ENCODE results near the gene LHFPL3.

The LHFPL3 gene

DNA sequence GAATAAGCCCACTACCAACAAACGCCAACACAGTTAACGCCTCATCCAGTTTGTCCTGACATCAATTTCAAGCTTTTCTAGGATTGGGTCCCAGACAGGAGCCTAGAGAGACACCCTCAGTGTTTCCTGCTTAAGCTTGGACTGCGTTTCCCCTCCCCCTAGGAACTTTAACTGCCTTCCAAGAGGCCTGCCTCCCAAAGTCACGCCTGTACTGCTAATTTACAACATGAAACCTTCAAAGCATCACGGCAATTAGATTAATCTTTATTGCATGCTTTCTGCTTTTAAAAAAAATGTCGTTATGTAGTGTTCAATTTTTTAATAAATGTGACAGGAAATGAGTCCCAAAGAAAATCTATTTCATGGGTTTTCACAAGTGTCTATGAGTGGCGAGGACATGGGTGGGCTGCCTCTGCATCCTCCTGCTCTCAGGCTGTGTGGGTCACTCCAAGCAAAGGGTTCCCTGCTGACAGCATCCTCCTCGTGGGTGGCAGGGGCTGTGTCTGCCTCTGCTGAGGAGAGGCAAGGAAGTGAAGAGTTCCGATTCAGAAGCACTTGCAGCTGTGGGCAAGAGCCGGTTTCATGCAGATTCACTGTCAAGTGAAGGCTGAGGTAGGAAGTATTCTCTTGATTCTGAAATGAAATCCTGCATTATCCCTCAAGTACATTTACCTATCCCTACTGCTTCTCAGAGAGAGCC is 492.6 kb downstream of the LHFPL3 start:
- TF ChIP-seq, protein P1, sequence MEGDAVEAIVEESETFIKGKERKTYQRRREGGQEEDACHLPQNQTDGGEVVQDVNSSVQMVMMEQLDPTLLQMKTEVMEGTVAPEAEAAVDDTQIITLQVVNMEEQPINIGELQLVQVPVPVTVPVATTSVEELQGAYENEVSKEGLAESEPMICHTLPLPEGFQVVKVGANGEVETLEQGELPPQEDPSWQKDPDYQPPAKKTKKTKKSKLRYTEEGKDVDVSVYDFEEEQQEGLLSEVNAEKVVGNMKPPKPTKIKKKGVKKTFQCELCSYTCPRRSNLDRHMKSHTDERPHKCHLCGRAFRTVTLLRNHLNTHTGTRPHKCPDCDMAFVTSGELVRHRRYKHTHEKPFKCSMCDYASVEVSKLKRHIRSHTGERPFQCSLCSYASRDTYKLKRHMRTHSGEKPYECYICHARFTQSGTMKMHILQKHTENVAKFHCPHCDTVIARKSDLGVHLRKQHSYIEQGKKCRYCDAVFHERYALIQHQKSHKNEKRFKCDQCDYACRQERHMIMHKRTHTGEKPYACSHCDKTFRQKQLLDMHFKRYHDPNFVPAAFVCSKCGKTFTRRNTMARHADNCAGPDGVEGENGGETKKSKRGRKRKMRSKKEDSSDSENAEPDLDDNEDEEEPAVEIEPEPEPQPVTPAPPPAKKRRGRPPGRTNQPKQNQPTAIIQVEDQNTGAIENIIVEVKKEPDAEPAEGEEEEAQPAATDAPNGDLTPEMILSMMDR (IDR thresholded peaks at IDR 0.05; ENCODE audit: control insufficient read depth, extremely low read depth, insufficient read depth), result no peak
- no peak overlapping the region for H3K4me3 ChIP-seq (ENCODE audit: low read depth, low read length)
- DNase-seq (ENCODE audit: low read depth), result no peak

DNA sequence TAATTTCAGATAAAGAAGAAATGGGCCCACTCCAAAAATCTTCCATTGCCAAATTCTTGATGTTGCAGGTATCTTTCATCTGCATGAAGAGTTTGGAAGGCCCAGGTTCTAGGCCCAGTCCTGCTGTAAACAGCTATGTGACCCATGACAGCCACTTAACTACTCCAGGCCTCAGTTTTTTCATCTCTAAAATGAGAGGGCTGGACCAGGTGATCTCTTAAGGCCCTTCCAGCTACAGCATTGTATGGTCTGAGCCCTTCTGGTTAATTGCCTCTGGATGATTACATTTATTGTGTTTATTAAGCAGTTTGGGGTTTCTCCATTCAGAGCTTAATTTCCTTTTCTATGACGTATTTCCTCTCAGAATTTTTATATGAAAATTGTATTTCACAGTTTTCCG is 494.8 kb downstream of the LHFPL3 start:
- H3K4me3 ChIP-seq (ENCODE audit: low read depth, low read length), result no peak overlapping the region
- DNase-seq (ENCODE audit: low read depth), result no peak
- TF ChIP-seq, protein P1 (IDR thresholded peaks at IDR 0.05; ENCODE audit: control insufficient read depth, extremely low read depth, insufficient read depth), result no peak

DNA sequence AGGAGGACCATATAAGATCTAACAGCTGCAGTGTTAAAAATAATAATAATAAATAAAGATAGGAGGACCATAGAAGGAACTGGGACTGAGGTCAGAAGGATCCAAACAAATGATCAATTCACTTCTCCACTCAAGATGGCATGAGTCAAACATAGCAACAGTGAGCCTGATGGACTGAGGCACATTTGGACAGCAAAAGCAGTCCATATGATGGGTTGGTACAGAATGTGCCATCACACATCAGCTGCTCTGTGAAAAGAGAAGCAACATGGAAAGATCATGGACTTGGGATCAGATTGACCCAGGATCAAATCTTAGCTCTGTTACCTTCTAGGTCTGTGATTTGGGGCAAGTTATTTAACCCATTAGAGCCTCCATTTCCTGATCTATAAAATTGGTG is 496.7 kb downstream of the LHFPL3 start:
- no peak for DNase-seq (ENCODE audit: low read depth)
- H3K4me3 ChIP-seq (ENCODE audit: low read depth, low read length), result no peak overlapping the region
- TF ChIP-seq, protein P1 (IDR thresholded peaks at IDR 0.05; ENCODE audit: control insufficient read depth, extremely low read depth, insufficient read depth), result no peak

DNA sequence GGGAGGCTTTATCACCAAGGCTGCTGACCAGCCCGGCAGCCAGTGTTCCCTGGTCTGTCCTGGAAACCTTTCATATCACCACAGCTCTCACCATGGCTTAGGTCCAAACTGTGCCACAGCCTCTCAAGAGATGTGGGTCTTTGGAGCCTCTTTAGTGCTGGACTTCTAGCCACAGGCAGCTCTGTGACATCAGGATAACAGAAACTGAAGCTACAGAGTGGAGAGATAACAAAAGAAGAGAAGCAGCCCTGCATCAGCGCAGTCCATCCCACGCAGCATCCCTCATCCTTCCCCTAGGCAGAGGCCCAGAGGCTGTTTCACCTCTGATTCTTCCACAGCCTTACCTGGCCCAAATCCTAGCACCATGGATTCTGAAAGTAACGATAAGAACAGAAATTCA is 497.7 kb downstream of the LHFPL3 start:
- no peak overlapping the region for H3K4me3 ChIP-seq (ENCODE audit: low read depth, low read length)
- TF ChIP-seq, protein P1 (IDR thresholded peaks at IDR 0.05; ENCODE audit: control insufficient read depth, extremely low read depth, insufficient read depth), result no peak
- DNase-seq (ENCODE audit: low read depth), result no peak

DNA sequence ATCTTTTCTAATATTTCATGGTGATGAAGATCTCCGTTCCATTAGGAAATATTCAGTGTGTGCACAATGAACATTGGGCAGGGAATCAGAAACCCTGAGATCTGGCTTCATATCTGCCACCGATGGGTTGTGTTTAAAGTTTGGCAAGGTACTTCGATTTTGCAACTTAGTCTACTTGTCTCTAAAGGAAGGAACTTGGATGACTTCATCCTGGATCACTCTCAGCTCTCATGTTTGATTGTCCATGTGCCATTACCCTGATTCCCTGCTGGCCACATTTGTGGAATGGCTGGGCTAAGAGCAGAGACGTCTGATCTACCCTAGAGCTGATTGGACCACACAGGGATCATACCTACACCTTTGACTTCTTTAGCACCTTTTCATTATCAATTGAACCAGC is 508.6 kb downstream of the LHFPL3 start:
- DNase-seq (ENCODE audit: low read depth), result no peak
- H3K4me3 ChIP-seq (ENCODE audit: low read depth, low read length), result no peak overlapping the region
- TF ChIP-seq, protein P1 (IDR thresholded peaks at IDR 0.05; ENCODE audit: control insufficient read depth, extremely low read depth, insufficient read depth), result no peak

DNA sequence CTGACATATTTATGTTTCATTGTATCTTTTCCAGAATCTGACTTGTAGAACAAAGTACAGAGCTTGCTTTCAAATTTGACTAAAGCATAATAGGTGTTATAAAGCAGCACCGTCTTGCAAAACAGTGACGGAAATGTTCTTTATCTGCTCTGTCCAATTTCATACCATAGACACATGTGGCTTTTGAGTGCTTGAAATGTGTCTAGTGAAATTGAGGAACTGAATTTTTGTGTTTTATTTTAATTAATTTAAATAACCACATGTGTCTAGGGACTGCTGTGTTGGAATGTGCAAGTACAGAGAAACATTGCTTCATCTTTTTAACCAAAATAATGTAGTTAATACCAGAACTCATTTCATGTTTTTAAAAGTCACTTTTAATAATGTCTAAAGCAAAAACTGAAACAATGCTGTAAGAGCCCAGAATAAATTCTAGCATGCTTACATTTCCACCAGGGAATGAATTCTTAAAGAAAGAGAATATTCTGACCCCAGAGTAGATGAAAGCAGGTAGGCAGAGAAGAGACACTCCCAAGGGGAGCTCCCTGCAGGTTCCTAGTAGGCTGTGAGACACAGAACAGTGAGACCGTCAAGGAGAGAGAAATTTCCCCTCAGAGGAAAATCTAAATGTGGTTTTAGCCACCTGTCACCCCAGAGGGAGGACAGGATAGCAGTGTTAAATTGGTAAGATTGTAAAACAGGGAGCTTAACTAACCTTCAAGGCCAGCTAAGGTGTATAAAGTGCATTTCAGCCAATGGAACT is 510.3 kb downstream of the LHFPL3 start:
- TF ChIP-seq, protein P1 (IDR thresholded peaks at IDR 0.05; ENCODE audit: control insufficient read depth, extremely low read depth, insufficient read depth), result no peak
- no peak overlapping the region for H3K4me3 ChIP-seq (ENCODE audit: low read depth, low read length)
- DNase-seq (ENCODE audit: low read depth), result no peak
